SK-N-SH (cell line): ENCODE measurements around the gene HLF. TPM values are rescaled to one million over a fixed set of nuclear protein-coding genes. Genes with fewer than 3 reads are reported as not detected.

Experiments
- CTCF ChIA-PET: fragments of 300-600, 350-600 bp; formaldehyde crosslinking; extraction: SDS; loops from one replicate; lab custom pipeline; 2021; lab: Yijun Ruan, JAX
- POLR2A ChIA-PET: fragments of 350-600 bp; sonication (Branson Sonifier 250); formaldehyde crosslinking; extraction: SDS; loops from one replicate; lab custom pipeline; 2020; ENCODE audit warnings: antibody characterized with exemption, inconsistent platforms; lab: Yijun Ruan, JAX
- DNase-seq: peaks from one replicate; pipeline ENCODE4 v3.0.0; 2012
- H2AFZ ChIP-seq: fragments of 200-600 bp; sonication (generic); 2 replicates; pipeline ENCODE4 v1.8.1; 2016; ENCODE audit warnings: antibody characterized with exemption, mild to moderate bottlenecking, low read depth
- H3F3A ChIP-seq: fragments of 200-600 bp; sonication (generic); replicated peaks from 2 replicates; pipeline ENCODE3; 2016; ENCODE audit warnings: antibody characterized with exemption, mild to moderate bottlenecking; ENCODE audit not compliant: insufficient read depth
- H3K27ac ChIP-seq, 2 experiments: fragments of 200-500 bp in 1 of 2; fragments of 200-600 bp in 1 of 2; sonication (Bioruptor generic) in 1 of 2; sonication (generic), shearing (Covaris generic) in 1 of 2; 2 replicates each; pipeline versions ENCODE4 v1.5.1 to v1.6.1; 2014 to 2016; ENCODE audit warnings: low read depth in 2 of 2, inconsistent platforms in 1 of 2, low read length in 1 of 2, mild to moderate bottlenecking in 1 of 2, mixed read lengths in 1 of 2
- H3K27me3 ChIP-seq: fragments of 200-600 bp; sonication (generic), shearing (Covaris generic); 2 replicates; pipeline ENCODE4 v1.6.1; 2016; ENCODE audit warnings: mixed run types; ENCODE audit not compliant: insufficient read depth
- H3K36me3 ChIP-seq, 2 experiments: fragments of 200-500 bp in 1 of 2; fragments of 200-600 bp in 1 of 2; sonication (Bioruptor generic) in 1 of 2; sonication (generic) in 1 of 2; replicated peaks in 1 of 2; 2 replicates each; pipeline versions ENCODE3 to v1.5.1; 2014 to 2016; ENCODE audit warnings: low read length in 1 of 2, mild to moderate bottlenecking in 1 of 2; ENCODE audit not compliant: insufficient read depth in 2 of 2, control insufficient read depth in 1 of 2
- H3K4me1 ChIP-seq, 2 experiments: fragments of 200-500 bp in 1 of 2; fragments of 200-600 bp in 1 of 2; sonication (Bioruptor generic) in 1 of 2; sonication (generic), shearing (Covaris generic) in 1 of 2; 2 replicates each; pipeline versions ENCODE4 v1.5.1 to v1.6.1; 2014 to 2016; ENCODE audit warnings: low read depth in 1 of 2, low read length in 1 of 2, mixed run types in 1 of 2; ENCODE audit not compliant: insufficient read depth in 2 of 2, control insufficient read depth in 1 of 2
- H3K4me2 ChIP-seq: fragments of 200-600 bp; sonication (generic), shearing (Covaris generic); 2 replicates; pipeline ENCODE4 v1.6.1; 2017; ENCODE audit warnings: mixed run types
- H3K4me3 ChIP-seq, 2 experiments: fragments of 200-500 bp in 1 of 2; fragments of 200-600 bp in 1 of 2; sonication (Bioruptor generic) in 1 of 2; sonication (generic), shearing (Covaris generic) in 1 of 2; 2 replicates each; pipeline versions ENCODE4 v1.5.1 to v1.8.1; 2014 to 2016; ENCODE audit warnings: low read depth in 2 of 2, inconsistent platforms in 1 of 2, low read length in 1 of 2, mild to moderate bottlenecking in 1 of 2, mixed read lengths in 1 of 2, moderate library complexity in 1 of 2
- H3K79me2 ChIP-seq: fragments of 200-600 bp; sonication (generic); 2 replicates; pipeline ENCODE4 v1.8.1; 2017; ENCODE audit warnings: mild to moderate bottlenecking; ENCODE audit not compliant: insufficient read depth
- H3K9ac ChIP-seq: fragments of 200-600 bp; sonication (generic); 2 replicates; pipeline ENCODE4 v1.6.1; 2017; ENCODE audit warnings: mixed run types
- H3K9me2 ChIP-seq: fragments of 200-600 bp; sonication (generic); 2 replicates; pipeline ENCODE4 v1.6.1; 2017; ENCODE audit warnings: mixed run types
- H3K9me3 ChIP-seq: fragments of 200-600 bp; sonication (generic); 2 replicates; pipeline ENCODE4 v1.6.1; 2017; ENCODE audit warnings: mixed run types, mild to moderate bottlenecking, moderate library complexity
- H4K20me1 ChIP-seq: fragments of 200-600 bp; sonication (generic); 2 replicates; pipeline ENCODE4 v1.6.1; 2017; ENCODE audit warnings: mild to moderate bottlenecking, mixed run types; ENCODE audit not compliant: insufficient read depth
- EP300 ChIP-seq, 2 experiments: IDR thresholded peaks; 2 replicates each; pipeline versions ENCODE4 v1.4.0 to v1.6.1; 2012; ENCODE audit warnings: borderline replicate concordance in 1 of 2, low read depth in 1 of 2, low read length in 1 of 2
- EZH2phosphoT487 ChIP-seq: fragments of 200-600 bp; sonication (generic); IDR thresholded peaks from 2 replicates; pipeline ENCODE4 v1.6.1; 2017; ENCODE audit warnings: low read depth, mixed run types, mild to moderate bottlenecking, antibody characterized with exemption, moderate library complexity, borderline replicate concordance
- FOXJ3 ChIP-seq: sonication (generic); formaldehyde crosslinking; IDR thresholded peaks from 2 replicates; pipeline ENCODE4 v1.5.1; 2020; ENCODE audit warnings: mild to moderate bottlenecking, missing genetic modification reagents
- GABPA ChIP-seq: IDR thresholded peaks from 2 replicates; pipeline ENCODE4 v1.4.0; 2012; ENCODE audit warnings: low read depth, mild to moderate bottlenecking
- GATA2 ChIP-seq: sonication (generic); formaldehyde crosslinking; IDR thresholded peaks from 2 replicates; pipeline ENCODE4 v1.5.0; 2020; ENCODE audit warnings: mild to moderate bottlenecking, missing genetic modification reagents
- JUND ChIP-seq: IDR thresholded peaks from 2 replicates; pipeline ENCODE4 v1.4.0; 2012
- MEF2A ChIP-seq: IDR thresholded peaks from 2 replicates; pipeline ENCODE4 v1.4.0; 2012; ENCODE audit warnings: low read depth, borderline replicate concordance
- NFIC ChIP-seq: IDR thresholded peaks from 2 replicates; pipeline ENCODE4 v1.4.0; 2012; ENCODE audit warnings: borderline replicate concordance
- POLR2AphosphoS5 ChIP-seq: IDR thresholded peaks from 2 replicates; pipeline ENCODE4 v1.6.1; 2012; ENCODE audit warnings: low read depth, low read length
- RCOR1 ChIP-seq: fragments of 150-350 bp; IDR thresholded peaks from 2 replicates; pipeline ENCODE4 v1.6.1; 2017; ENCODE audit warnings: antibody characterized with exemption, low read length
- RXRA ChIP-seq: IDR thresholded peaks from 2 replicates; pipeline ENCODE4 v1.4.0; 2012; ENCODE audit warnings: low read depth, mild to moderate bottlenecking, borderline replicate concordance
- SMC3 ChIP-seq: IDR thresholded peaks from 2 replicates; pipeline ENCODE4 v1.6.1; 2012; ENCODE audit warnings: low read depth, low read length, improper control_type of control experiment
- TAF1 ChIP-seq: IDR thresholded peaks from 2 replicates; pipeline ENCODE4 v1.6.1; 2012; ENCODE audit warnings: low read depth, mild to moderate bottlenecking, low read length, moderate library complexity, borderline replicate concordance
- YY1 ChIP-seq: IDR thresholded peaks from 2 replicates; pipeline ENCODE4 v1.4.0; 2012; ENCODE audit warnings: low read depth, mild to moderate bottlenecking
- WGBS: methylation state at CpG from one replicate; pipeline ENCODE4 v1.1.6; 2017; ENCODE audit warnings: low lambda C conversion rate; 5-methylcytosine and 5-hydroxymethylcytosine counted together
- polyA plus RNA-seq, 3 experiments: library from polyadenylated mRNA; depleted of rRNA; stranded (reverse); fragments of >200 nt; gene quantifications; 2 replicates each; pipeline ENCODE4 v1.2.3, GENCODE V29; 2012
- TF ChIP-seq, protein P1 (sequence below): IDR thresholded peaks from 2 replicates; pipeline ENCODE4 v1.4.0; 2012; ENCODE audit warnings: low read depth, borderline replicate concordance
- TF ChIP-seq, protein P2 (sequence below): fragments of 150-350 bp; IDR thresholded peaks from 2 replicates; pipeline ENCODE4 v1.6.1; 2016; ENCODE audit warnings: mild to moderate bottlenecking, low read depth, low read length
- TF ChIP-seq, protein P3 (sequence below): IDR thresholded peaks from 2 replicates; pipeline ENCODE4 v1.4.0; 2012; ENCODE audit warnings: low read depth
- TF ChIP-seq, protein P4 (sequence below): fragments of 200-600 bp; sonication (generic); IDR thresholded peaks from 2 replicates; pipeline ENCODE4 v1.6.1; 2017; ENCODE audit warnings: antibody characterized with exemption, mild to moderate bottlenecking, moderate library complexity
- TF ChIP-seq, protein P5 (sequence below): IDR thresholded peaks from 2 replicates; pipeline ENCODE4 v1.4.0; 2012; ENCODE audit warnings: low read depth, borderline replicate concordance

HLF gene
- polyA plus RNA-seq, 1 of the 3 experiments (the other 2 are of a cell fraction) = 0.03 TPM

DNA sequence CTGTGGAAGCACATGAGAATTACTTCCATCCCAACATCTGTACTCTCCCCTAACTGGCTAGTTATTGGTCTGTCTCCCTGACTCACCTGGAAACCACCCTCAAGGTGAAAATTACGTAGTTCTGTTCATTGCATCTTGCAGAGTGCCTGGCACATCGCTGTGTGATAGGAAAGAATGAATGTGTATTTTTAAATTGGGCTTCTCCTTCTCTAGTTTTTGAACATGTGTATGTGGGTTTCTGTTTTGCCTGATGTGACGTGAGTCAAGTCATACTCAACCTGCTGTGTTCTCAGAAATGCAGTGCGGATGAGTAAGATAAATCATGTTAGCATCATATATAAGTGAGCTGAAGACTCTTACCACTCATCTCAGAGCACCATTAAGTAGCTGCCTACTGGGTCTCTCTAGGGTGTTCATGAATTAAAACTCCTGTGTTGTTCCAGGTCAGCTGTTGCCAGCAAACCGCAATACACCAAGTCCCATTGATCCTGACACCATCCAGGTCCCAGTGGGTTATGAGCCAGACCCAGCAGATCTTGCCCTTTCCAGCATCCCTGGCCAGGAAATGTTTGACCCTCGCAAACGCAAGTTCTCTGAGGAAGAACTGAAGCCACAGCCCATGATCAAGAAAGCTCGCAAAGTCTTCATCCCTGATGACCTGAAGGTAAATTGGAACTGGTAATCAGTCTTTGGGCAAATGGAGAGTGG is 50.2 kb downstream of the HLF start (continued):
- TF ChIP-seq, protein P1, sequence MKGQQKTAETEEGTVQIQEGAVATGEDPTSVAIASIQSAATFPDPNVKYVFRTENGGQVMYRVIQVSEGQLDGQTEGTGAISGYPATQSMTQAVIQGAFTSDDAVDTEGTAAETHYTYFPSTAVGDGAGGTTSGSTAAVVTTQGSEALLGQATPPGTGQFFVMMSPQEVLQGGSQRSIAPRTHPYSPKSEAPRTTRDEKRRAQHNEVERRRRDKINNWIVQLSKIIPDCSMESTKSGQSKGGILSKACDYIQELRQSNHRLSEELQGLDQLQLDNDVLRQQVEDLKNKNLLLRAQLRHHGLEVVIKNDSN = no peak
- TF ChIP-seq, protein P2, sequence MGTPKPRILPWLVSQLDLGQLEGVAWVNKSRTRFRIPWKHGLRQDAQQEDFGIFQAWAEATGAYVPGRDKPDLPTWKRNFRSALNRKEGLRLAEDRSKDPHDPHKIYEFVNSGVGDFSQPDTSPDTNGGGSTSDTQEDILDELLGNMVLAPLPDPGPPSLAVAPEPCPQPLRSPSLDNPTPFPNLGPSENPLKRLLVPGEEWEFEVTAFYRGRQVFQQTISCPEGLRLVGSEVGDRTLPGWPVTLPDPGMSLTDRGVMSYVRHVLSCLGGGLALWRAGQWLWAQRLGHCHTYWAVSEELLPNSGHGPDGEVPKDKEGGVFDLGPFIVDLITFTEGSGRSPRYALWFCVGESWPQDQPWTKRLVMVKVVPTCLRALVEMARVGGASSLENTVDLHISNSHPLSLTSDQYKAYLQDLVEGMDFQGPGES = no peak
- TF ChIP-seq FOXJ3 (CRISPR knock-in tag) = no peak
- no peak for TF ChIP-seq RCOR1
- no peak for TF ChIP-seq EP300 (IDR thresholded peaks at IDR 0.05; ENCODE audit: borderline replicate concordance in 1 of 2, low read depth in 1 of 2, low read length in 1 of 2)
- no peak for TF ChIP-seq MEF2A
- no peak for TF ChIP-seq YY1
- no peak for TF ChIP-seq EZH2phosphoT487
- TF ChIP-seq, all 33 proteins: peak for 0

DNA sequence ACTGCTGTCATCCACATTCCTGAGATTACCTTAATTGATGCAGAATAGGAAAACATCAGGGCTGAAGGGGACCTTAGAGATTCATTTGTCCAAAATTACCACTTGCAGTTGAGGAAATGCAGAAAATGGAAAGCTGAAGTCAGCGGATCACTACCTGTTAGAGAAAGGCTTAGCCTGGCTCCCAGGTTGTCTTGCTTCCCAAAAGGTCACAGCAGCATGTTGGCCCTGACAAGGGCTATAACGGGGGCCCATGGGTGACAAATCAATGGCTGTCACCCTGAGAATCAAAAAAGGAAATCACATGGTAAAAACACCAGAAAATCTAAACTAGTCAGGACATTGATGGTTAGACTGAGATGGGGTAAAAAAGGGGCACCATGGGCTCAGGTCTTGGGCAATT is 51.7 kb downstream of the HLF start:
- no peaks in the 10 kb centered on the region for H3K79me2 ChIP-seq
- H4K20me1 ChIP-seq = no peaks in the 10 kb centered on the region
- H3K9me2 ChIP-seq = no peaks in the 10 kb centered on the region
- H3K4me1 ChIP-seq = no peaks in the 10 kb centered on the region
- no peaks in the 10 kb centered on the region for H3K36me3 ChIP-seq
- no peak overlapping the region for H3K27ac ChIP-seq
- no peak overlapping the region for H2AFZ ChIP-seq
- no peak overlapping the region for H3K9ac ChIP-seq
- no peaks in the 10 kb centered on the region for H3K27me3 ChIP-seq
- no peaks in the 10 kb centered on the region for H3F3A ChIP-seq
- WGBS = 46% methylated on average over 2 of the region's 2 CpGs
- TF ChIP-seq JUND (no peak), RCOR1 (no peak), NFIC (no peak), RXRA (no peak), GATA2 (CRISPR knock-in tag) (no peak), GABPA (no peak), SMC3 (no peak), POLR2AphosphoS5 (no peak), TAF1 (no peak)
- TF ChIP-seq, protein P3, sequence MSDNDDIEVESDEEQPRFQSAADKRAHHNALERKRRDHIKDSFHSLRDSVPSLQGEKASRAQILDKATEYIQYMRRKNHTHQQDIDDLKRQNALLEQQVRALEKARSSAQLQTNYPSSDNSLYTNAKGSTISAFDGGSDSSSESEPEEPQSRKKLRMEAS = no peak
- TF ChIP-seq, protein P4, sequence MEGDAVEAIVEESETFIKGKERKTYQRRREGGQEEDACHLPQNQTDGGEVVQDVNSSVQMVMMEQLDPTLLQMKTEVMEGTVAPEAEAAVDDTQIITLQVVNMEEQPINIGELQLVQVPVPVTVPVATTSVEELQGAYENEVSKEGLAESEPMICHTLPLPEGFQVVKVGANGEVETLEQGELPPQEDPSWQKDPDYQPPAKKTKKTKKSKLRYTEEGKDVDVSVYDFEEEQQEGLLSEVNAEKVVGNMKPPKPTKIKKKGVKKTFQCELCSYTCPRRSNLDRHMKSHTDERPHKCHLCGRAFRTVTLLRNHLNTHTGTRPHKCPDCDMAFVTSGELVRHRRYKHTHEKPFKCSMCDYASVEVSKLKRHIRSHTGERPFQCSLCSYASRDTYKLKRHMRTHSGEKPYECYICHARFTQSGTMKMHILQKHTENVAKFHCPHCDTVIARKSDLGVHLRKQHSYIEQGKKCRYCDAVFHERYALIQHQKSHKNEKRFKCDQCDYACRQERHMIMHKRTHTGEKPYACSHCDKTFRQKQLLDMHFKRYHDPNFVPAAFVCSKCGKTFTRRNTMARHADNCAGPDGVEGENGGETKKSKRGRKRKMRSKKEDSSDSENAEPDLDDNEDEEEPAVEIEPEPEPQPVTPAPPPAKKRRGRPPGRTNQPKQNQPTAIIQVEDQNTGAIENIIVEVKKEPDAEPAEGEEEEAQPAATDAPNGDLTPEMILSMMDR = no peak
- TF ChIP-seq, protein P2 = no peak
- TF ChIP-seq, protein P5, sequence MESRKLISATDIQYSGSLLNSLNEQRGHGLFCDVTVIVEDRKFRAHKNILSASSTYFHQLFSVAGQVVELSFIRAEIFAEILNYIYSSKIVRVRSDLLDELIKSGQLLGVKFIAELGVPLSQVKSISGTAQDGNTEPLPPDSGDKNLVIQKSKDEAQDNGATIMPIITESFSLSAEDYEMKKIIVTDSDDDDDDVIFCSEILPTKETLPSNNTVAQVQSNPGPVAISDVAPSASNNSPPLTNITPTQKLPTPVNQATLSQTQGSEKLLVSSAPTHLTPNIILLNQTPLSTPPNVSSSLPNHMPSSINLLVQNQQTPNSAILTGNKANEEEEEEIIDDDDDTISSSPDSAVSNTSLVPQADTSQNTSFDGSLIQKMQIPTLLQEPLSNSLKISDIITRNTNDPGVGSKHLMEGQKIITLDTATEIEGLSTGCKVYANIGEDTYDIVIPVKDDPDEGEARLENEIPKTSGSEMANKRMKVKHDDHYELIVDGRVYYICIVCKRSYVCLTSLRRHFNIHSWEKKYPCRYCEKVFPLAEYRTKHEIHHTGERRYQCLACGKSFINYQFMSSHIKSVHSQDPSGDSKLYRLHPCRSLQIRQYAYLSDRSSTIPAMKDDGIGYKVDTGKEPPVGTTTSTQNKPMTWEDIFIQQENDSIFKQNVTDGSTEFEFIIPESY = no peak
- POLR2A ChIA-PET = no interaction called here
- no peak overlapping the region for H3K4me2 ChIP-seq
- no peaks in the 10 kb centered on the region for H3K9me3 ChIP-seq
- CTCF ChIA-PET = interaction anchor here (1.0 to 1.2 kb wide), 2 partner anchors 9 to 32 kb away, joined by 3 read pairs; no protein-coding TSS in a partner anchor
- no peak for DNase-seq
- H3K4me3 ChIP-seq = no peak overlapping the region
